Astrocyte (in vitro differentiated cells and primary cell): ENCODE measurements around the gene ERCC3. TPM values are rescaled to one million over a fixed set of nuclear protein-coding genes. Genes with fewer than 3 reads are reported as not detected.

Experiments
- DNase-seq: peaks from one replicate; pipeline ENCODE4 v3.0.0-alpha.2; 2010; ENCODE audit warnings: low read depth
- FAIRE-seq: peaks from 2 replicates; lab custom pipeline; 2011; peaks lifted over from hg19 to GRCh38; lab: Jason Lieb, UNC
- H2AFZ ChIP-seq: 2 replicates; pipeline ENCODE4 v1.6.0; 2012; ENCODE audit warnings: low read depth, low read length, inconsistent platforms
- H3K27ac ChIP-seq: 2 replicates; pipeline ENCODE4 v1.5.1; 2011; ENCODE audit warnings: low read depth, low read length, inconsistent platforms
- H3K27me3 ChIP-seq: 2 replicates; pipeline ENCODE4 v1.6.0; 2011; ENCODE audit warnings: low read length, inconsistent platforms; ENCODE audit not compliant: insufficient read depth
- H3K36me3 ChIP-seq: 2 replicates; pipeline ENCODE4 v1.5.1; 2011; ENCODE audit warnings: low read length, inconsistent platforms; ENCODE audit not compliant: insufficient read depth
- H3K4me1 ChIP-seq: 2 replicates; pipeline ENCODE4 v1.5.1; 2011; ENCODE audit warnings: low read length, inconsistent platforms; ENCODE audit not compliant: insufficient read depth
- H3K4me2 ChIP-seq: 2 replicates; pipeline ENCODE4 v1.6.0; 2012; ENCODE audit warnings: low read length, inconsistent platforms
- H3K4me3 ChIP-seq: 2 replicates; pipeline ENCODE4 v1.5.1; 2011; ENCODE audit warnings: low read depth, mild to moderate bottlenecking, low read length, inconsistent platforms; ENCODE audit not compliant: insufficient read depth
- H3K79me2 ChIP-seq: 2 replicates; pipeline ENCODE4 v1.6.0; 2012; ENCODE audit warnings: mild to moderate bottlenecking, low read length, inconsistent platforms; ENCODE audit not compliant: insufficient read depth
- H3K9ac ChIP-seq: 2 replicates; pipeline ENCODE4 v1.6.0; 2012; ENCODE audit warnings: mild to moderate bottlenecking, low read length, inconsistent platforms
- H3K9me3 ChIP-seq: 2 replicates; pipeline ENCODE4 v1.5.1; 2012; ENCODE audit warnings: low read depth, mild to moderate bottlenecking, low read length, inconsistent platforms; ENCODE audit not compliant: insufficient read depth
- H4K20me1 ChIP-seq: 2 replicates; pipeline ENCODE4 v1.6.0; 2012; ENCODE audit warnings: low read length, inconsistent platforms; ENCODE audit not compliant: insufficient read depth
- H3K27ac Mint-ChIP-seq: one replicate; pipeline ENCODE4 v1.8.0; 2021; ENCODE audit warnings: mild to moderate bottlenecking, mixed read lengths; ENCODE audit not compliant: unreplicated experiment
- H3K27me3 Mint-ChIP-seq: one replicate; pipeline ENCODE4 v1.8.0; 2021; ENCODE audit warnings: low read depth, mixed read lengths; ENCODE audit not compliant: unreplicated experiment
- H3K36me3 Mint-ChIP-seq: one replicate; pipeline ENCODE4 v1.8.0; 2021; ENCODE audit warnings: low read depth, mixed read lengths; ENCODE audit not compliant: unreplicated experiment
- H3K4me1 Mint-ChIP-seq: one replicate; pipeline ENCODE4 v1.8.0; 2021; ENCODE audit warnings: low read depth, mixed read lengths; ENCODE audit not compliant: unreplicated experiment
- H3K4me3 Mint-ChIP-seq: one replicate; pipeline ENCODE4 v1.8.0; 2021; ENCODE audit warnings: mild to moderate bottlenecking, moderate library complexity, mixed read lengths; ENCODE audit not compliant: unreplicated experiment
- H3K9me3 Mint-ChIP-seq: one replicate; pipeline ENCODE4 v1.8.0; 2021; ENCODE audit warnings: mild to moderate bottlenecking, mixed read lengths; ENCODE audit not compliant: unreplicated experiment
- CTCF ChIP-seq: IDR thresholded peaks from 2 replicates; pipeline ENCODE4 v1.5.1; 2011; ENCODE audit warnings: low read depth, mild to moderate bottlenecking, inconsistent platforms, low read length, moderate library complexity; ENCODE audit not compliant: insufficient read depth
- EZH2 ChIP-seq: IDR thresholded peaks from 2 replicates; pipeline ENCODE4 v1.6.1; 2012; ENCODE audit warnings: mild to moderate bottlenecking, low read length, inconsistent platforms; ENCODE audit not compliant: insufficient read depth
- total RNA-seq: library from RNA; stranded (reverse); gene quantifications from 2 replicates; pipeline ENCODE4 v1.2.1, GENCODE V29; 2021

The ERCC3 gene
- total RNA-seq, 1 donor from 2014 or later = 34.8 TPM

- Histone ChIP-seq H4K20me1 (no peaks in the 10 kb centered on the region), H3K79me2 (no peaks in the 10 kb centered on the region), H3K27me3 (no peaks in the 10 kb centered on the region), H3K9me3 (no peaks in the 10 kb centered on the region), H3K4me1 (no peaks in the 10 kb centered on the region), H3K27ac (no peak overlapping the region), H3K4me2 (no peak overlapping the region), H3K36me3 (peaks cover 15% of the 10 kb centered on the region), H3K9ac (no peak overlapping the region), H2AFZ (no peak overlapping the region), H3K4me3 (no peak overlapping the region)
- H3K4me3 Mint-ChIP-seq = no peak overlapping the region
- no peaks in the 10 kb centered on the region for H3K9me3 Mint-ChIP-seq
- no peak overlapping the region for H3K27ac Mint-ChIP-seq
- DNase-seq = no peak
- FAIRE-seq = no peak
- peaks cover 4% of the 10 kb centered on the region for H3K36me3 Mint-ChIP-seq
- H3K27me3 Mint-ChIP-seq = no peaks in the 10 kb centered on the region
- TF ChIP-seq CTCF (no peak), EZH2 (no peak)
- H3K4me1 Mint-ChIP-seq = no peaks in the 10 kb centered on the region
These were observed 12.1 kb upstream of the ERCC3 start for GRCh38 chr2:127305990-127306585.

- Histone ChIP-seq H3K4me2 (no peak overlapping the region), H3K4me1 (no peaks in the 10 kb centered on the region), H3K79me2 (no peaks in the 10 kb centered on the region), H3K9me3 (no peaks in the 10 kb centered on the region), H3K9ac (no peak overlapping the region), H3K27me3 (no peaks in the 10 kb centered on the region), H3K27ac (no peak overlapping the region), H3K36me3 (peaks cover 3% of the 10 kb centered on the region), H2AFZ (no peak overlapping the region), H4K20me1 (no peaks in the 10 kb centered on the region), H3K4me3 (no peak overlapping the region)
- no peak for FAIRE-seq
- DNase-seq = no peak
- no peak overlapping the region for H3K4me3 Mint-ChIP-seq
- no peak overlapping the region for H3K27ac Mint-ChIP-seq
- no peaks in the 10 kb centered on the region for H3K27me3 Mint-ChIP-seq
- H3K4me1 Mint-ChIP-seq = no peaks in the 10 kb centered on the region
- H3K9me3 Mint-ChIP-seq = no peaks in the 10 kb centered on the region
- no peaks in the 10 kb centered on the region for H3K36me3 Mint-ChIP-seq
- TF ChIP-seq EZH2 (no peak), CTCF (no peak)
These were observed 8.2 kb upstream of the ERCC3 start for GRCh38 chr2:127302168-127302567.

GRCh38 chr2:127293386-127293747, 577 bp downstream of the ERCC3 start:
- Mint-ChIP-seq H3K27me3 (no peaks in the 10 kb centered on the region), H3K4me3 (peak overlapping the region; percentile 93), H3K27ac (peak overlapping the region; percentile 47), H3K36me3 (peaks cover 15% of the 10 kb centered on the region), H3K4me1 (peaks cover 11% of the 10 kb centered on the region), H3K9me3 (no peaks in the 10 kb centered on the region)
- FAIRE-seq = no peak
- Histone ChIP-seq H3K4me3 (peak overlapping the region; percentile 96), H3K4me1 (peaks cover 8% of the 10 kb centered on the region), H3K9ac (peak overlapping the region; percentile 90), H2AFZ (peak overlapping the region; percentile 85), H3K36me3 (peaks cover 35% of the 10 kb centered on the region), H3K9me3 (no peaks in the 10 kb centered on the region), H3K4me2 (peak overlapping the region; percentile 86), H4K20me1 (peaks cover 18% of the 10 kb centered on the region), H3K27ac (peak overlapping the region; percentile 85), H3K27me3 (no peaks in the 10 kb centered on the region), H3K79me2 (peaks cover 41% of the 10 kb centered on the region)
- DNase-seq = no peak
- TF ChIP-seq CTCF = no peak
- no peak for TF ChIP-seq EZH2
